NCI-H510A treated with DMSO at 0.1 percent for 48 hours (cell line): Measurements from ENCODE around the gene MVB12B.
"Not testable (repeated sequence)": the region's sequence is repeated elsewhere in the genome, so short reads cannot be mapped to it uniquely, and the experiment has no call there.

Experiments
- DNase-seq: peaks from one replicate; lab custom pipeline; 2025; lab: John Stamatoyannopoulos, UW

MVB12B gene

DNA sequence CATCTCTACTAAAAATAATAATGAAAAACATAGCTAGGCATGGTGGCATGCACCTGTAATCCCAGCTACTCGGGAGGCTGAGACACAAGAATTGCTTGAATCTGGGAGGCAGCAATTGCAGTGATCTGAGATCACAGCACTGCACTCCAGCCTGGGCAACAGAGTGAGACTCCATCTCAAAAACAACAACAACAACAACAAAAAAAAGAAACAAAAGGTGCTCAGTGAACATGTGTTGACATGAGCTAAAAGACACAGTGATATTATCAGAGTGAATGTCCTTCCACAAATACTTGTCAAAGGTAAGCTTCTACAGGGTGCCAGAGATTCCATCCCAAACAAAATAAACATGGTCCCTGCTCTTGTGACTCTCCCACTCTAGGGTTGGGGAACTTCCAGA lies 211.9 kb downstream of the MVB12B start:
- no peak for DNase-seq

DNA sequence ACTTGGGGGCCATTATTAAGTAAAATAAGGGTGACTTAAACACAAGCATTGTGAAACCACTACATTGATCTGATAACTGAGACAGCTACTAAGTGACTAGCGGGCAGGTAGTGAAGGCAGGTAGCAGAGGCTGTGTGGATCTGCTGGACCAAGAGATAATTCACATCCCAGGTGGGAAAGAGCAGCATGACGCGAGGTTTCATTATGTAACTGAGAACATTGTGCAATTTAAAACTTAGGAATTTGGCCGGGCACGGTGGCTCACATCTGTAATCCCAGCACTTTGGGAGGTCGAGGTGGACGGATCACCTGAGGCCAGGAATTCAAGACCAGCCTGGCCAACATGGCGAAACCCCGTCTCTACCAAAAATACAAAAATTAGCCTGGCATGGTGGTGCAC lies 213.8 kb downstream of the MVB12B start:
- not testable (repeated sequence) for DNase-seq

DNA sequence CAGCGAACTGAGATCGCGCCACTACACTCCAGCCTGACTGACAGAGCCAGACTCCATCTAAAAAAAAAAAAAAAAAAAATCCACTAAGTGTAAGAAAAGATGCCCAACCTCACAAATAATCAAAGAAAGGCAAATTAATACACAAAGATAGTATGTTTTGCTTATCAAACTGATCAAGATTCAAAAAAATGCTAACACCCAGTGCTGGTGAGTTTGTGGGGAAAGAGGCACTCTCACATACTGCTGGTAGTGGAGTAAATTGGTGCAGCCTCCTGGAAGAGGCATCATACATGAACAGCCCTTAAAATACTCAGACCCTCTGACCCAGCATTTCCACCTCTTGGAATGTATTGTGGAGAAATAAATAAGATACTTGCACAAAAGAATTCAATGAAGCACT lies 216.9 kb downstream of the MVB12B start:
- no peak for DNase-seq

DNA sequence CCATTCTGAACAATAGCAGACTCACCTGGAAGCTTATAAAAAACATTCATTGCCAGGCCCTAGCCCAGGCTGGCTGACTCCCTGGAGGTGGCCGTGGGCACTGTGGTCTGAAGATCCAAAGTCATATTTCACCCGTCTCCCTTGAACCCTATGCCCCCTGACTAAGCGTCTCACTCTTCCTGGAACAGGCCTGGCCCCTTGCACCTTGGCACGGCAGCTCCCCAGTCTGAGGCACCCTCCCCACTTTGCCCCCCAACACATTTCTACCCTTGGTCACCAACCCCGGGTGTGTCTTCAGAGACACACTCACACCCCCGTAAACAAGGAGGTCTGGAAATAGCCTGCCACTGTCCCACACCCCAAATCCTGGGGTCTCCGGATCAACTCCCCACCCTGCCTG lies 218.5 kb downstream of the MVB12B start:
- DNase-seq: no peak

DNA sequence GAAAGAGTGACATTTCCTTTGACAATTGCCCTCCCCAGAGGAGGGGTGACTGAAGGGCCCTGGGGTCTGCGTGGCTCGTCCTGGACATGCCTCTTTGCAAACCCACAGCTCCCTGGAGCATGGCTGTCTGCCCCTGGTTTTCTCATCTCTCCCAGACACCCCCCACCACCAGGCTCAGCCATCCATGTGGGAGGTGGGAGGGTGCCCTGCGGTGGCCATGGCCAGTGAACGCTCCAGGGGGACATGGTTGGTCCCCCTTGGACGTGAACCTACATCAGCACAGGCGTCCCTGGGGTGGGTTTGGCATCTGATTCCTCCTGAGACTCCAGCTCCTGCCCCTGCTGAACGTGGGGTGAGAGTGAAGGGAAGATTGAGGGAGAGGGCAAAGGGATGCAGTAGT lies 219.4 kb downstream of the MVB12B start:
- no peak for DNase-seq

DNA sequence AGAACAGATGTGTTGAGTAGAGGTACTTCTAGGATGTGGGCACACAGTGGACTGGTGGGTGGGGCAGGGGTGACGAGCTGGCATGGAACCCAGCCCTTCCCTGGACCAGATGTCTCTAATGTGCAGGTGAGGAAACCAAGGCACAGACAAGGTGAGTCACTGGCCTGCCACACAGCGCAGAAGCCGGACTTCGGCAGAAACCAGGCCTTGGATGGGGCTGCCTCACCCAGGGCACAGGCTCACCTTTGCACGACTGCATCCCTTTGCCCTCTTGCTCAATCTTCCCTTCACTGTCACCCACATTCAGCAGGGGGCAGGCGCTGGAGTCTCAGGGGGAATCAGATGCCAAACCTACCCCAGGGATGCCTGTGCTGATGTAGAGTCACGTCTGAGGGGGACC lies 221.7 kb downstream of the MVB12B start:
- DNase-seq: no peak

DNA sequence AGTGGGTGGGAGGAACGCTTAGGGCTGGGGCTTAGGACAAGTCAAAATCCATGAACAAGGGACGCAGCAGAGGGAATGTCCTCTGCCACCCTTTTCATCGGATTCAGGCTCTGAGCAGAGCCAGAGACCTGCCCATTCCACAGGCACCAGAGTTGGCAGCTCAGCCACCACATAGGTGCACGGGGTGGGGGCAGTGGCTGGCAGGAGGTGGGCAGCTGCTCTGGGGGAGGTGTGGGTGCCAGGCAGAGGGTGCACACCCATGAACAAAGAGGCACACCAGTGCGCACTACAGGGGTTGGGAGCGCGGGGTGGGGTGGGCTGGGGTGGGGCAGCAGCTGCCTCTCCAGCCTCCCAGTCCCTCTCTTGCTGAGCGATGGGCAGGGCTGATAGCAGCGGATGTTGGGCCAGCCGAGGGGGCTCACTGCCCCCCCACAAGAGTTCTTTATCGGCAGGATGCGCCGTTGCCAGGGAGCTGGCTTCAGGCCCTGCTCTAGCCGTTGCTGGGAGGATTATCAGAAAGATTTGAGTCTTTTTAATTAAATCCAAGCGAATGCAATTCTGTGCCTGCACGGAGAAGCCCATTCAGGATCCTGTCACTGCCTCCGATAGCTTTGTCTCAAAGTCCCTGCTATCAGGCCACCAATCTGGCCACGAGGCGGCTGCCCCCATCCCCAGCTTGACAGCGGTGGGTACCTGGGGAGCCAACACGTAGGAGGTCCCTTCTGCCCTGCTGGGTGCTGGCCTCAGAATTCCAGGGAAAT lies 222.8 kb downstream of the MVB12B start:
- DNase-seq: no peak

DNA sequence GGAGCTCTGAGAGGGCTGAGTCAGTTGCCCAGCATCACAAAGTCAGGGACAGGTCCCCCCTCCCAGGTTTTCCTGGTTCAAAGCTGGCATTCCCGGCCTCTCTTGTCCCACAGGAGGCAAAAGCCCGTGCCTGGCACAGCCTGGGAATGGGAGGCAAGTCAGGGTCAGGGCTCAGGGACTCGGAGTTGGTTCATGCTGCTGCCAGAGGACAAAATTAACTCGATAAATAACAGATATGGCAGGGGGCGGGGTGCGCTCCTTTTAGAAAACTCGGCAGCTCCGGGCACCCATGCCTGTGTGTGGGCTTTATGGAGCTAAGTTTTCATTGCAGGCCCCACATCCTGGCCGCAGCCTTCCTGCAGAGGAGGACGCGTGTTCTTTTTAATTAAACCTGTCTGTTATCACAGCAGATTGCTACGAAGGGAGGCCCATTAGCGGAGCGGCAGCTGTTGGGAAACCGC lies 224.3 kb downstream of the MVB12B start:
- DNase-seq: no peak

DNA sequence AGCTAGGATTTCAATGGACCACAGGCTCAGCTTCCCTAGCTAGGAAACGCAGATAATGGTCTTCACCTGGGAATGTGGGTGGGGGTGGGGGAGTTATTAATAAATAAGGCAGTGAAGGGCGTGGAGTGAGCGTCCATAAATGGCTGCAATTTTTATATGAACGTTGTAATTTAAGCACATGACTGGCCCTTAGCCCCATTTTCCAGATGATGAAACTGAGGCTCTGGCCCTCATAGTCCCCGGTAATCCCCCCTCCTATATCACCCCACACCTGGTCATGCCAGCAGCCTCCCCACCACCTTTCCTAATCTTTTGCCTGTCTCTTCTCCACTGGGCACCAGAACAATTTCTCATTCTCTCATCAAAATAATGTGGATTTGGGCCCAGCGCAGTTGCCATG lies 225.2 kb downstream of the MVB12B start:
- DNase-seq: no peak

DNA sequence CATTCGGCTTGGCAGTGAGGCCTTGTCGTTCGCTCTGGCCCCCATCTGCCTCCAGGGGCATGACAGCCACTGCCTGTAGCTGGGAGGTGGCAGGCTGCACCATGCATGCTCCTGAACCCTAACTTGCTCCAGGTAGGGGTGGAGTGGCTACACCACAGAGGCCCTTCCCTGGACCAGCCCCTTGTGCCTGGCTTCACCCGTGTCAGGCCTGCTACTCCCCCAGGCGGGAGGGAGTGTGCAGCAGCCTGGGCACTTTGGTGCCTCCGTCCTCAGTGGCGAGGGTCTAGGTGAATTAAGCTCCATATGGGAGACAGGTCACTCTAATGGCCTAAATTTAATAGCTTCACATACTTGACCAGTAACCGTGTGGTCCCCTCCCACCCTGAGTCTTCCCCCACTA lies 227.7 kb downstream of the MVB12B start:
- no peak for DNase-seq

DNA sequence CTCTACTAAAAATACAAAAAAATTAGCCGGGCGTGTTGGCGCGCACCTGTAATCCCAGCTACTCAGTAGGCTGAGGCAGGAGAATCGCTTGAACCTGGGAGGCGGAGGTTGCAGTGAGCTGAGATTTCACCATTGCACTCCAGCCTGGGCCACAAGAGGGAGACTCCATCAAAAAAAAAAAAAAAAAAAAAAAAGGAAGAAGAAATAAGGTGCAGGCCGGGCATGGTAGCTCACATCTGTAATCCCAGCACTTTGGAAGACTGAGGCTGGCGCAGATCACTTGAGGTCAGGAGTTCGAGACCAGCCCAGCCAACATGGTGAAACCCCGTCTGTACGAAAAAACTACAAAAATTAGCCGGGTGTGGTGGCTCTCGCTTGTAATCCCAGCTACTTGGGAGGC lies 228.8 kb downstream of the MVB12B start:
- DNase-seq: not testable (repeated sequence)
